Gastrocnemius medialis (tissue), 4 donors: ENCODE results near the gene RAB4B.

ENCODE experiments used
- POLR2A ChIP-seq, 2 donors: fragments of 450-650 bp; IDR thresholded peaks; one replicate each; pipeline ENCODE4 v1.6.1; 2017; ENCODE audit warnings: antibody characterized with exemption in 2 of 2, mild to moderate bottlenecking in 2 of 2, moderate library complexity in 2 of 2
- TF ChIP-seq, protein P1 (sequence below), 5 experiments: fragments of 450-650 bp in 3 of 5; fragments of 200-600 bp in 2 of 5; sonication (generic) in 2 of 5; IDR thresholded peaks in 4 of 5; conservative IDR thresholded peaks in 1 of 5; 1 replicate in 4 of 5; 2 replicates in 1 of 5; pipeline ENCODE4 v1.5.1; 2016 to 2019; ENCODE audit warnings: antibody characterized with exemption in 5 of 5, mild to moderate bottlenecking in 3 of 5, moderate library complexity in 3 of 5

DNA sequence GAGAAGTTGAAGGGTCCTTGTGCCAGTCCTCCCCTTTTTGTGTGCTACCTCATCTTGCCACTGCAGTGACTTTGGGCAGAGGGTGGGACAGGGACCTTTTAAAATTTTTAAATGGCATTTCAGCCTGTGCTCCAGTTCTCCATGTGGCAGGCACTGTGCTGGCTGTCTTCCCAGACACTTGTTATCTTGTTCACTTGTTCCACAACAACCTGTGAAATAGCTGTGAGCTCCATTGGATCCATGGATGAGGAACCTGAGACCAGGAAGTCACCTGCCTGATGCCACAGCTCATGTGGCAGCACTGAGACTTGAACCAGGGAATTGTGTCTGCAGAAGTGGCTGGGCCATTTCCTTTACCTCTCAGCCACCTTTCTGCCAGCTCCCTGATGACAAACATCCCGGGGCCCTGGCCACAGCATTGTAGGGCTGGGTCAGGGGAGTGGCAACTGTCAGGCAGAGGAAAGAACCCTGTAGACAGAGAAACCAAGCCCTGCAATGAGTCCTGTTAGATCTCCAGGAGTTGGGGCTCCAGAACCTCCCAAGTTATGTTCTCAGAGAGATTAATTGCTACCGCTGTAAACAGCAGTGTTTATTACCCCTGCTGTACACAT lies 27.3 kb downstream of the RAB4B start:
- TF ChIP-seq, protein P1, sequence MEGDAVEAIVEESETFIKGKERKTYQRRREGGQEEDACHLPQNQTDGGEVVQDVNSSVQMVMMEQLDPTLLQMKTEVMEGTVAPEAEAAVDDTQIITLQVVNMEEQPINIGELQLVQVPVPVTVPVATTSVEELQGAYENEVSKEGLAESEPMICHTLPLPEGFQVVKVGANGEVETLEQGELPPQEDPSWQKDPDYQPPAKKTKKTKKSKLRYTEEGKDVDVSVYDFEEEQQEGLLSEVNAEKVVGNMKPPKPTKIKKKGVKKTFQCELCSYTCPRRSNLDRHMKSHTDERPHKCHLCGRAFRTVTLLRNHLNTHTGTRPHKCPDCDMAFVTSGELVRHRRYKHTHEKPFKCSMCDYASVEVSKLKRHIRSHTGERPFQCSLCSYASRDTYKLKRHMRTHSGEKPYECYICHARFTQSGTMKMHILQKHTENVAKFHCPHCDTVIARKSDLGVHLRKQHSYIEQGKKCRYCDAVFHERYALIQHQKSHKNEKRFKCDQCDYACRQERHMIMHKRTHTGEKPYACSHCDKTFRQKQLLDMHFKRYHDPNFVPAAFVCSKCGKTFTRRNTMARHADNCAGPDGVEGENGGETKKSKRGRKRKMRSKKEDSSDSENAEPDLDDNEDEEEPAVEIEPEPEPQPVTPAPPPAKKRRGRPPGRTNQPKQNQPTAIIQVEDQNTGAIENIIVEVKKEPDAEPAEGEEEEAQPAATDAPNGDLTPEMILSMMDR (IDR thresholded peaks at IDR 0.05 in 4 of 5, conservative IDR thresholded peaks at IDR 0.05 in 1 of 5) = no peak
- TF ChIP-seq POLR2A (IDR thresholded peaks at IDR 0.05) = no peak
